Endothelial cell (in vitro differentiated cells): ENCODE results near the gene ZNF774. TPM values are rescaled to one million over a fixed set of nuclear protein-coding genes. Genes with fewer than 3 reads are reported as not detected.
A peak's percentile ranks its signal among the peaks of the same experiment; 100 is the strongest.

Source experiments
- DNase-seq: peaks from one replicate; pipeline ENCODE4 v3.0.0; 2021; ENCODE audit warnings: low spot score
- H3K27ac Mint-ChIP-seq: one replicate; pipeline ENCODE4 v1.8.0; 2021; ENCODE audit warnings: mixed read lengths, inconsistent platforms; ENCODE audit not compliant: unreplicated experiment
- H3K27me3 Mint-ChIP-seq: one replicate; pipeline ENCODE4 v1.8.0; 2021; ENCODE audit warnings: mild to moderate bottlenecking, moderate library complexity, mixed read lengths, inconsistent platforms; ENCODE audit not compliant: unreplicated experiment
- H3K36me3 Mint-ChIP-seq: one replicate; pipeline ENCODE4 v1.8.0; 2021; ENCODE audit warnings: mild to moderate bottlenecking, low read depth, mixed read lengths, inconsistent platforms; ENCODE audit not compliant: unreplicated experiment
- H3K4me1 Mint-ChIP-seq: one replicate; pipeline ENCODE4 v1.8.0; 2021; ENCODE audit warnings: mild to moderate bottlenecking, mixed read lengths, inconsistent platforms; ENCODE audit not compliant: unreplicated experiment
- H3K4me3 Mint-ChIP-seq: one replicate; pipeline ENCODE4 v1.8.0; 2021; ENCODE audit warnings: mild to moderate bottlenecking, mixed read lengths, inconsistent platforms; ENCODE audit not compliant: unreplicated experiment
- H3K9me3 Mint-ChIP-seq: one replicate; pipeline ENCODE4 v1.8.0; 2021; ENCODE audit warnings: mixed read lengths, inconsistent platforms; ENCODE audit not compliant: unreplicated experiment
- total RNA-seq: library from RNA; stranded (reverse); fragmentation: NEBNext Ultra II Directional; extraction: Animal tissue kit (Norgen Biotek cat#: 25700); gene quantifications from one replicate; pipeline ENCODE4 v1.2.1, GENCODE V29; 2021; ENCODE audit not compliant: unreplicated experiment
- TF ChIP-seq, protein P1 (sequence below): fragments of 200-600 bp; sonication (generic); IDR thresholded peaks from one replicate; pipeline ENCODE4 v1.5.0; 2021; ENCODE audit warnings: antibody characterized with exemption; ENCODE audit not compliant: unreplicated experiment

The ZNF774 gene
- total RNA-seq, 1 donor from 2014 or later, result 4.1 TPM

- Mint-ChIP-seq H3K27me3 (peaks cover 3% of the 10 kb centered on the region), H3K27ac (no peak overlapping the region), H3K4me1 (peaks cover 35% of the 10 kb centered on the region), H3K9me3 (no peaks in the 10 kb centered on the region), H3K36me3 (peaks cover 14% of the 10 kb centered on the region), H3K4me3 (peak overlapping the region; percentile 88)
- TF ChIP-seq, protein P1, sequence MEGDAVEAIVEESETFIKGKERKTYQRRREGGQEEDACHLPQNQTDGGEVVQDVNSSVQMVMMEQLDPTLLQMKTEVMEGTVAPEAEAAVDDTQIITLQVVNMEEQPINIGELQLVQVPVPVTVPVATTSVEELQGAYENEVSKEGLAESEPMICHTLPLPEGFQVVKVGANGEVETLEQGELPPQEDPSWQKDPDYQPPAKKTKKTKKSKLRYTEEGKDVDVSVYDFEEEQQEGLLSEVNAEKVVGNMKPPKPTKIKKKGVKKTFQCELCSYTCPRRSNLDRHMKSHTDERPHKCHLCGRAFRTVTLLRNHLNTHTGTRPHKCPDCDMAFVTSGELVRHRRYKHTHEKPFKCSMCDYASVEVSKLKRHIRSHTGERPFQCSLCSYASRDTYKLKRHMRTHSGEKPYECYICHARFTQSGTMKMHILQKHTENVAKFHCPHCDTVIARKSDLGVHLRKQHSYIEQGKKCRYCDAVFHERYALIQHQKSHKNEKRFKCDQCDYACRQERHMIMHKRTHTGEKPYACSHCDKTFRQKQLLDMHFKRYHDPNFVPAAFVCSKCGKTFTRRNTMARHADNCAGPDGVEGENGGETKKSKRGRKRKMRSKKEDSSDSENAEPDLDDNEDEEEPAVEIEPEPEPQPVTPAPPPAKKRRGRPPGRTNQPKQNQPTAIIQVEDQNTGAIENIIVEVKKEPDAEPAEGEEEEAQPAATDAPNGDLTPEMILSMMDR, result no peak
- DNase-seq, result no peak
Observed at GRCh38 chr15:90389513-90389912, 37.4 kb downstream of the ZNF774 start.

GRCh38 chr15:90393040-90393439 is 41.0 kb downstream of the ZNF774 start:
- H3K27ac Mint-ChIP-seq, result no peak overlapping the region
- no peak for DNase-seq
- no peak overlapping the region for H3K4me3 Mint-ChIP-seq
- H3K36me3 Mint-ChIP-seq, result peaks cover 11% of the 10 kb centered on the region
- no peaks in the 10 kb centered on the region for H3K9me3 Mint-ChIP-seq
- TF ChIP-seq, protein P1, result no peak
- peaks cover 35% of the 10 kb centered on the region for H3K4me1 Mint-ChIP-seq
- H3K27me3 Mint-ChIP-seq, result peaks cover 3% of the 10 kb centered on the region

GRCh38 chr15:90394074-90394473 is 42.0 kb downstream of the ZNF774 start:
- no peaks in the 10 kb centered on the region for H3K9me3 Mint-ChIP-seq

DNA sequence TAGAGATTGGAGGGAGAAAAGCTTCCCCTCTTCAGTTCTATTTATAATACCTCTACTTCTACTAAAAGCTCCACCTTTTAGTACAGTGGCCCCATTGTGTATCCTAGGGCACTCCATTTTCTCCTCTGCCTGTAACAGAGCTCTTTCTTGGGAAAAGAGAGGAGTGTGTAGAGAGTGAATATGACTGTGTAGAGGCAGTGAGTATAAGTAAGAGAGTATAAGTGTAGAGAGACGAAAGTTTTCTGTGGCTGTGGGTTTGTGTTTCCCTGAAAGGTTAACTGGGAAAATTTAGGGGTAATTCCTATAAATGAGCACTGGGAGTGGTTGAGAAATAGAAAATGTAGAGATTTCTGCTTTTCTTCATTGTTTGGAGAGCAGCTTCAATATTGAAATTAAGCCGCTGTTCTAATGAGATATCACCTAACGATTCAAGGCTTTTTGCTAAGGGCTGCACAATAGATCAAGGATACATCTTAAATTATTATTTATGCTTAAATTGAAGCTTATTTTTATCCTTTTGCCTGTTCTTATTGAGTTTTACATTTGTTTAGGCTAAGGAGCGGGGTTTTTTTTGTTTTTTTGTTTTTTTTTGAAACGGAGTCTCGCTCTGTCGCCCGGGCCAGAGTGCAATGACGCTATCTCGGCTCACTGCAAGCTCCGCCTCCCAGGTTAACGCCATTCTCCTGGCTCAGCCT is 42.8 kb downstream of the ZNF774 start:
- Mint-ChIP-seq H3K4me1 (peaks cover 28% of the 10 kb centered on the region), H3K36me3 (peaks cover 7% of the 10 kb centered on the region), H3K27ac (no peak overlapping the region), H3K9me3 (no peaks in the 10 kb centered on the region), H3K4me3 (no peak overlapping the region), H3K27me3 (peaks cover 3% of the 10 kb centered on the region)
- TF ChIP-seq, protein P1, result no peak
- DNase-seq, result no peak

More at GRCh38 chr15:90394074-90394473, 42.0 kb downstream of the ZNF774 start:
- DNase-seq, result no peak
- H3K27ac Mint-ChIP-seq, result no peak overlapping the region
- H3K4me3 Mint-ChIP-seq, result no peak overlapping the region
- H3K36me3 Mint-ChIP-seq, result peaks cover 8% of the 10 kb centered on the region
- peaks cover 32% of the 10 kb centered on the region for H3K4me1 Mint-ChIP-seq
- TF ChIP-seq, protein P1, result no peak
- peaks cover 3% of the 10 kb centered on the region for H3K27me3 Mint-ChIP-seq

- DNase-seq, result no peak
- H3K4me1 Mint-ChIP-seq, result peaks cover 28% of the 10 kb centered on the region
- H3K27ac Mint-ChIP-seq, result no peak overlapping the region
- peaks cover 3% of the 10 kb centered on the region for H3K36me3 Mint-ChIP-seq
- TF ChIP-seq, protein P1, result no peak
- no peak overlapping the region for H3K4me3 Mint-ChIP-seq
- no peaks in the 10 kb centered on the region for H3K9me3 Mint-ChIP-seq
- H3K27me3 Mint-ChIP-seq, result peaks cover 5% of the 10 kb centered on the region
Observed at GRCh38 chr15:90396321-90396720, 44.2 kb downstream of the ZNF774 start.
